Keratinocyte (primary cell): ENCODE results near the gene CD300LD. TPM values are rescaled to one million over a fixed set of nuclear protein-coding genes. Genes with fewer than 3 reads are reported as not detected.

Experiments used
- DNase-seq: peaks from one replicate; pipeline ENCODE4 v3.0.0-alpha.2; 2011; ENCODE audit warnings: low read depth, missing footprints, low spot score
- FAIRE-seq: peaks from 2 replicates; lab custom pipeline; 2011; peaks lifted over from hg19 to GRCh38; lab: Jason Lieb, UNC
- H2AFZ ChIP-seq: 2 replicates; pipeline ENCODE4 v1.6.0; 2012; ENCODE audit warnings: low read length, control low read depth, inconsistent platforms; ENCODE audit not compliant: control insufficient read depth
- H3K27ac ChIP-seq: 2 replicates; pipeline ENCODE4 v1.5.1; 2011; ENCODE audit warnings: low read length; ENCODE audit not compliant: control insufficient read depth, insufficient read depth
- H3K27me3 ChIP-seq: 3 replicates; pipeline ENCODE4 v1.6.0; 2011; ENCODE audit warnings: low read length; ENCODE audit not compliant: control insufficient read depth, insufficient read depth; ENCODE audit errors: extremely low read depth
- H3K36me3 ChIP-seq, 2 experiments: 2 replicates in 1 of 2; 3 replicates in 1 of 2; pipeline ENCODE4 v1.5.1; 2011; ENCODE audit warnings: low read length in 2 of 2, mild to moderate bottlenecking in 1 of 2; ENCODE audit not compliant: control insufficient read depth in 2 of 2, insufficient read depth in 2 of 2; ENCODE audit errors: extremely low read depth in 1 of 2
- H3K4me1 ChIP-seq: 3 replicates; pipeline ENCODE4 v1.5.1; 2011; ENCODE audit warnings: low read length; ENCODE audit not compliant: control insufficient read depth, insufficient read depth; ENCODE audit errors: extremely low read depth
- H3K4me2 ChIP-seq: 3 replicates; pipeline ENCODE4 v1.6.0; 2011; ENCODE audit warnings: low read depth, low read length; ENCODE audit not compliant: control insufficient read depth, insufficient read depth; ENCODE audit errors: extremely low read depth
- H3K4me3 ChIP-seq, 3 experiments: fragments of 200-600 bp in 1 of 3; sonication (generic) in 1 of 3; 2 replicates in 2 of 3; 3 replicates in 1 of 3; pipeline ENCODE4 v1.5.1; 2011 to 2016; ENCODE audit warnings: low read length in 3 of 3, mild to moderate bottlenecking in 3 of 3, control low read depth in 2 of 3, inconsistent platforms in 1 of 3, low read depth in 1 of 3, mixed read lengths in 1 of 3, mixed run types in 1 of 3, moderate library complexity in 1 of 3; ENCODE audit not compliant: control insufficient read depth in 2 of 3, insufficient read depth in 2 of 3; ENCODE audit errors: extremely low read depth in 1 of 3
- H3K79me2 ChIP-seq: 2 replicates; pipeline ENCODE4 v1.6.0; 2012; ENCODE audit warnings: low read length; ENCODE audit not compliant: control insufficient read depth, insufficient read depth
- H3K9ac ChIP-seq: 3 replicates; pipeline ENCODE4 v1.6.0; 2011; ENCODE audit warnings: low read length; ENCODE audit not compliant: control insufficient read depth, insufficient read depth; ENCODE audit errors: extremely low read depth
- H3K9me1 ChIP-seq: 3 replicates; pipeline ENCODE4 v1.6.0; 2011; ENCODE audit warnings: low read length; ENCODE audit not compliant: control insufficient read depth, insufficient read depth; ENCODE audit errors: extremely low read depth
- H3K9me3 ChIP-seq: 2 replicates; pipeline ENCODE4 v1.5.1; 2012; ENCODE audit warnings: low read depth, low read length; ENCODE audit not compliant: control insufficient read depth
- H4K20me1 ChIP-seq: 3 replicates; pipeline ENCODE4 v1.6.0; 2011; ENCODE audit warnings: low read length; ENCODE audit not compliant: control insufficient read depth, insufficient read depth; ENCODE audit errors: extremely low read depth
- EZH2 ChIP-seq: IDR thresholded peaks from one replicate; pipeline ENCODE4 v1.6.1; 2012; ENCODE audit warnings: inconsistent platforms, mild to moderate bottlenecking, low read length, moderate library complexity
- dilution Hi-C: fragments of 300-500 bp; cut with MboI; formaldehyde crosslinking; loops from one replicate; pipeline ENCODE4 v1.7.0; 2020; ENCODE audit warnings: low sequenced_read_pairs; ENCODE audit not compliant: extremely low pct_ligation_motif_present
- polyA plus RNA-seq, 5 experiments: library from polyadenylated mRNA; depleted of rRNA in 3 of 5; stranded (reverse) in 3 of 5; stranded (forward) in 1 of 5; unstranded in 1 of 5; fragments of >200 nt; gene quantifications; 1 replicate in 1 of 5; 2 replicates in 3 of 5; 3 replicates in 1 of 5; pipeline versions ENCODE4 v1.2.1 to v1.2.3, GENCODE V29; 2011 to 2012; ENCODE audit warnings: missing spikeins in 2 of 5, low read depth in 1 of 5, low replicate concordance in 1 of 5
- TF ChIP-seq, protein P1 (sequence below), 3 experiments: IDR thresholded peaks in 1 of 3; conservative IDR thresholded peaks in 1 of 3; optimal IDR thresholded peaks in 1 of 3; 2 replicates in 2 of 3; 3 replicates in 1 of 3; pipeline versions ENCODE3 to v1.5.1; 2011; ENCODE audit warnings: low read length in 3 of 3, mild to moderate bottlenecking in 3 of 3, moderate library complexity in 2 of 3, control low read depth in 1 of 3, inconsistent platforms in 1 of 3; ENCODE audit not compliant: insufficient read depth in 2 of 3; ENCODE audit errors: extremely low read depth in 1 of 3

Gene CD300LD
- polyA plus RNA-seq, 1 donor (not counting 4 experiments of a cell fraction or from before 2014, with no cell fraction given) = not detected

DNA sequence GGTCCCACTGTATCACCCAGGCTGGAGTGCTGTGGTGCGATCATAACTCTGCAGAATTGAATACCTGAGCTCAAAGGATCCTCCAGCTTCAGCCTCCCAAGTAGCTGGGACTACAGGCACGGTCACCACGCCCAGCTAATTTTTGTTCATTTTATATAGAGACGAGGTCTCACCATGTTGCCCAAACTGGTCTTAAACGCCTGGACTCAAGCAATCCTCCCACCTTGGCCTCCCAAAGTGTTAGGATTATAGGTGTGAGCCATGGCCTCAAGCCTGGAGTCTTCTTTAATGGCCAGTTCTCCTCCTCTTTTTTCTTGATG is 61.3 kb downstream of the CD300LD start:
- no peak for FAIRE-seq
- Histone ChIP-seq H3K9ac (no peak overlapping the region), H3K4me3 (no peak overlapping the region), H4K20me1 (no peaks in the 10 kb centered on the region), H3K9me1 (no peaks in the 10 kb centered on the region), H3K4me1 (no peaks in the 10 kb centered on the region), H2AFZ (no peak overlapping the region), H3K9me3 (no peaks in the 10 kb centered on the region), H3K36me3 (no peaks in the 10 kb centered on the region), H3K27ac (no peak overlapping the region), H3K4me2 (no peak overlapping the region), H3K79me2 (no peaks in the 10 kb centered on the region), H3K27me3 (no peaks in the 10 kb centered on the region)
- dilution Hi-C loops = no loop called here
- DNase-seq = no peak
- TF ChIP-seq, protein P1, sequence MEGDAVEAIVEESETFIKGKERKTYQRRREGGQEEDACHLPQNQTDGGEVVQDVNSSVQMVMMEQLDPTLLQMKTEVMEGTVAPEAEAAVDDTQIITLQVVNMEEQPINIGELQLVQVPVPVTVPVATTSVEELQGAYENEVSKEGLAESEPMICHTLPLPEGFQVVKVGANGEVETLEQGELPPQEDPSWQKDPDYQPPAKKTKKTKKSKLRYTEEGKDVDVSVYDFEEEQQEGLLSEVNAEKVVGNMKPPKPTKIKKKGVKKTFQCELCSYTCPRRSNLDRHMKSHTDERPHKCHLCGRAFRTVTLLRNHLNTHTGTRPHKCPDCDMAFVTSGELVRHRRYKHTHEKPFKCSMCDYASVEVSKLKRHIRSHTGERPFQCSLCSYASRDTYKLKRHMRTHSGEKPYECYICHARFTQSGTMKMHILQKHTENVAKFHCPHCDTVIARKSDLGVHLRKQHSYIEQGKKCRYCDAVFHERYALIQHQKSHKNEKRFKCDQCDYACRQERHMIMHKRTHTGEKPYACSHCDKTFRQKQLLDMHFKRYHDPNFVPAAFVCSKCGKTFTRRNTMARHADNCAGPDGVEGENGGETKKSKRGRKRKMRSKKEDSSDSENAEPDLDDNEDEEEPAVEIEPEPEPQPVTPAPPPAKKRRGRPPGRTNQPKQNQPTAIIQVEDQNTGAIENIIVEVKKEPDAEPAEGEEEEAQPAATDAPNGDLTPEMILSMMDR (optimal IDR thresholded peaks at IDR 0.05 in 1 of 3, IDR thresholded peaks at IDR 0.05 in 1 of 3, conservative IDR thresholded peaks at IDR 0.05 in 1 of 3; ENCODE audit: extremely low read depth in 1 of 3, insufficient read depth in 2 of 3, low read length in 3 of 3) = no peak
- TF ChIP-seq EZH2 = no peak

Other genes starting within 250 kb of the CD300LD start
- not detected in 3 replicates for gene BTBD17, start 230.4 kb downstream of the CD300LD start, polyA plus RNA-seq
- gene GPR142, start 224.8 kb downstream of the CD300LD start, polyA plus RNA-seq = not detected in 3 replicates
- 14.2 to 41.2 TPM (median 24.2 TPM) in 3 replicates for gene GPRC5C, start 160.2 kb downstream of the CD300LD start, polyA plus RNA-seq
- gene CD300A, start 125.6 kb downstream of the CD300LD start, polyA plus RNA-seq = 0.07 to 0.10 TPM in 2 of 3 replicates, not detected in the other
- gene CD300LB, start 60.8 kb downstream of the CD300LD start, polyA plus RNA-seq = not detected in 3 replicates
- not detected in 3 replicates for gene CD300C, start 46.2 kb downstream of the CD300LD start, polyA plus RNA-seq
- not detected in 3 replicates for gene CD300H, start 24.8 kb downstream of the CD300LD start, polyA plus RNA-seq
- not detected in 3 replicates for gene CD300E, start 31.5 kb upstream of the CD300LD start, polyA plus RNA-seq
- gene CD300LF, start 120.6 kb upstream of the CD300LD start, polyA plus RNA-seq = not detected in 3 replicates
- 0.03 to 0.09 TPM (median 0.05 TPM) in 3 replicates for gene RAB37, start 145.0 kb upstream of the CD300LD start, polyA plus RNA-seq
- 30.6 to 48.8 TPM (median 45.6 TPM) in 3 replicates for gene NHERF1, start 156.3 kb upstream of the CD300LD start, polyA plus RNA-seq
- 34.6 to 49.8 TPM (median 36.9 TPM) in 3 replicates for gene NAT9, start 184.1 kb upstream of the CD300LD start, polyA plus RNA-seq